COLO829 (cell line): ENCODE results near the gene C1QTNF3.
A peak's percentile ranks its signal among the peaks of the same experiment; 100 is the strongest.
"Not testable (repeated sequence)": the region's sequence is repeated elsewhere in the genome, so short reads cannot be mapped to it uniquely, and the experiment has no call there.

Experiments used
- DNase-seq: peaks from one replicate; pipeline ENCODE4 v3.0.0; 2012; ENCODE audit warnings: low spot score

The C1QTNF3 gene

DNA sequence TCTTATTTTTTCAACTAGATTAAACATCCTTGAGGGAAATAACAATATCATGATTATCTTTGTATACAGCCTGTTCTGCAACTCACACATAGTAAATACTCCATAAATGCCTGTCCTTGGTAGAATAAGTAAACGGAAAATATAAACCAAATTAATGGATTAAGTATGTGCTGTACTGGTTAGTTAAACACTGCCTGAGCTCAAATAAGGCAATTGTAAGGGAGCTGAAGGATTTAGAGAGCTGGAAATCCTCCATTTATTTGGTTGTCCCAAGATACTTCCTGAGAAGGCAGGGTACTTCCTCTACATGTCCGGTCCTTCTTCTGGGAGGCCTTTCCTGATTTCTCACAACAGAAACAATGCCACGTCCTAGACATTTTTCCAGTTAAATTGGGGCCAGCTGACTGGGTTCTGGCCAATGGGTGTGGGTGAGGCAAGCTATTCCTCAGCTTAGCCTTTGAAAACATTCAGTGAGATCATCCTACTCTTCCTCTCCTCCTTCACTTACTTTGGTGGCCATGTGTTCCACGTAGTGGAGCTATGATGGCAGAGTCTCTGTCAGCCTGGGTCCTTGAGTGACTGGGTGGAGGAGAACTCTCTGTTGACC, 8.5 kb upstream of the C1QTNF3 start:
- no peak for DNase-seq

GRCh38 chr5:34047774-34048572, 5.0 kb upstream of the C1QTNF3 start:
- no peak for DNase-seq

- DNase-seq, result no peak
These were observed 4.1 kb upstream of the C1QTNF3 start for GRCh38 chr5:34047143-34047542.

DNA sequence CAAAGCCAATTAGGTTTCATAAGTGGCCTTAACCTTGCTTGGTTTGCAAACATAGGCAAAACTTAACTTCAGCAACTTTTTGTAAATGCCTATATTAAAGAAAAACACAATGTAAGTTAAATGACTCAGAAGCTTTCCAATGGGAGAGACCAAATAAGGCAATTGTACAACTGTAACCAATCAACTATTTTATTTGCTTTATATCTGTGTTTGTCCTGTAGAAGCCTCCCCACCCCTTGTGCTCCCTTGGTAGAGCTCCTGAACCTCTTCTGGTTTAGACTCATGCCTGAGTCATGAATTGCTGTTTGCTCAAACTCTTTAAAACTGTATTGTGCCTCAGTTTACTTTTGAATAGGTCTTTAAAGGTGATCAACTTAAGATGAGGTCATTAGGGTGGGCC, 3.0 kb upstream of the C1QTNF3 start:
- DNase-seq, result no peak

DNA sequence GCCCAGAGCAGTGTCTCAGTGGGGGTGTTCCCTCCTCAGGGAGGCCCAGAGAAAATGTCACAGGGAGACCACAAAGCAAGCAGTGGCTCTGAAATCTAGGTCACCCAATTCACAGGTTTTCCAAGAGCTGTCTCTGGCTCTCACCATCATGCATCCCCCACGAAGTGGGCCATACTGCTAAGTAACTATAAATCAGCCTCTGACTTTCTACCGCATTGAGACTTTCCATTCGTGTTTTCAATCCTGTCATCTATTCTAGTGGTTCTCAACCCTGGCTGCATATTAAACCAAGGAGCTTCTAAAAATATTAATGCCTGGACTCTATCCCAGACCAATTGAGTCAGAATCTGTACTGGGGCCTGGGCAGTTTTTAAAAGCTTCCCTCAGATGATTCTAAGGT, 2.0 kb upstream of the C1QTNF3 start:
- no peak for DNase-seq

DNA sequence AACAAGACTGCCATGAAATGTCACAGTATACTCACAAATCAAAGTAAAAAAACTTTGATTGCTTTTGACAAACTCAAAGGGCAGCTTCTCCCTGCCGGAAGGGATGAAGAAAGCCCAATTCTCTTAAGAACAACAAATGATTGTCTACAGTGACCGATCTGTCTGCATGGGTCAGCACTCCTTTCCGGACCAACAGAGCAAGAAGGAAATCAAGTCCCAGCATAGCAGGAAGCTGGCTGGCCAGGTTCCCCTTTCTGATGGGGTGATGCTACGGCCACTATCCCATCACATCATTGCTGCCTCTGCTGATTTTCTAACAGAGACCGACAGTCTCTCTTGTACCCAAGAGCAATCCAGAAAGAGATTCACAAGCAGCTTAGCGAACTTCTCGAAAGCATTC, 692 bp downstream of the C1QTNF3 start:
- peak; percentile 67 for DNase-seq

DNA sequence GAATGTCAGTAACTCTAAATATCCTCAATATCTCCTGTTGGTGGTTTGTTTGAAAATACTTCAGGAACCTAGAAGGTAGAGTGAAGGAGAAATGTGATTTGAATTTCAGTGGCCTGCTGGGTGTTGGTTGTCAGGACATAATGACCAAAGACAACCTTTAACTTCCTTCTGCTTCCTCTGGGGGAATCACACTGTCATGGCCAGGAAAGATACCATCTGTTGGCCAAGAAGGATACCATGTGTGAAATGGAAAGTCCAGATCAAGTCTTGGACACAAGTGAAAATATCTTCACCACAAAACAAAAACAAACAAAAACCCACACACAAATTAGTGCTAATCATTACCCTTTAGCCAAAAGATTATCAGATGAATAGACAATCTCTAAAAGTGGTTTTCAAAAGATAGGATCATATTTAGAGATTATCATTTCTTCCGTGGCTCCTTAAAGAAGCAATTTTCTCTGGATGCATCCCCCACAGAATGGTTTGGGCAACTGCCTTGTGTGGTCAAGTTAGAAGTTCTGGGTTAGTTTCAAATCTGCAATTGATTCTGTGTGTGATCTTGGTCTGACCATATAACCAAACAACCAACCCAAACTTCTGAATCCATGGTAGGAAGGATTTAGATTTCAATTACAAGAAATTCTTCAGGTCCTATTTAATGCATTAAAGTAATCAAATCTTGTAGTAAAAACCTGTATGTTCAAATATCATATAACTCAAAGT, 1.6 kb downstream of the C1QTNF3 start:
- no peak for DNase-seq

DNA sequence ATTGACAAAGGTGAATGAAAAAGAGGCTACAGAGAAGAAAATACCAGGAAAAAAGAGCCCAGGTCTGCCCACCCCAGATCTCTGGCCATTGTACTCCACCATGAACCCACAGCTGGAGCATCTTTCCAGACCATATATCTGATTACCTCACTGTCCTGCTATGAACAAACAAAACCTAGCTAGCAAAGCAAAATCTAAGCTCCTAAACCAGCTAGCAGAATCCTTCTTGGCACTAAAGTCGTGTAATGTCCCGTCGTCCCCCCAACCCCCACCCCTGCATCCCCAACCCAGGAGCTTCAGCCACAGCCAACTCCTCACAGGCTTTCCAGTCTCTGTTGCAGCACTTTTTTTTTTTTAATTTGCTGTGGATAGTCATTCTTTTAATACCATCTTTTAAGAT, 2.5 kb downstream of the C1QTNF3 start:
- DNase-seq, result no peak

GRCh38 chr5:34039398-34040157, 3.4 kb downstream of the C1QTNF3 start:
- no peak for DNase-seq

GRCh38 chr5:34038838-34039237, 4.2 kb downstream of the C1QTNF3 start:
- no peak for DNase-seq

DNA sequence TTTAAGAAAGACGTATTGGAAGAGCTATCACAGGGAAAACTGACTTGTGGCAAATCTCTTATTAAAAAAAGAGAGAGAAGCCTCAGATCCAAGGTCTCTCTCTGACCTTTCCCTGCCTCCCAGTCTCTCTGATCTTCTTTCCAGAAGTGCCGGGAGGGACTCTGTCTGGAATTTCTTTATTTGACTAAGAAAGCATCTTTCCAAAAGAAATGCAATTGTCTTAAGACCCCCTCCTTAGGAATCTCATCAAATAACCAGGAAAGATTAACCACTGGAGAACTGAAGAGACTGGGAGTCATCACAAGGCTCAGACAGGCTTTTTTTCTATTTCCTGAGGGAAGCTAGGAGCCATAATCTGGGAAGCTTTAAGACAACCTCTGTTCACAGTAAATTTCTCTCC, 4.6 kb downstream of the C1QTNF3 start:
- DNase-seq, result no peak

- no peak for DNase-seq
These were observed 5.3 kb downstream of the C1QTNF3 start for GRCh38 chr5:34037726-34038125.

- DNase-seq, result no peak
These were observed 7.3 kb downstream of the C1QTNF3 start for GRCh38 chr5:34035756-34036155.

GRCh38 chr5:34034534-34035327, 8.3 kb downstream of the C1QTNF3 start:
- DNase-seq, result no peak

GRCh38 chr5:34031966-34032365, 11.0 kb downstream of the C1QTNF3 start:
- DNase-seq, result no peak

GRCh38 chr5:34031117-34031516, 11.9 kb downstream of the C1QTNF3 start:
- DNase-seq, result no peak

DNA sequence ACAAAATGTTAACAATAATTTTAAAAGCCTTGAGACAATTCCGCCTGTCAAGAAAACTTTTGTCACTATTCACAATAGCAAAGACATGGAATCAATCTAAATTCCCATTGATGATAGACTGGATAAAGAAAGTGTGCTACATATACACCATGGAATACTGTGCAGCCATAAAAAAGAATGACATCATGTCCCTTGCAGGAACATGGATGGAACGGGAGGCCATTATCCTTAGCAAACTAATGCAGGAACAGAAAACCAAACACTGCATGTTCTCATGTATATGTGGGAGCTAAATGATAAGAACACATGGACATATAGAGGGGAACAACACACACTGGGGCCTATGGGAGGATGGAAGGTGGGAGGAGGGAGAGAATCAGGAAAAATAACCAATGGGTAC, 12.4 kb downstream of the C1QTNF3 start:
- DNase-seq, result not testable (repeated sequence)

DNA sequence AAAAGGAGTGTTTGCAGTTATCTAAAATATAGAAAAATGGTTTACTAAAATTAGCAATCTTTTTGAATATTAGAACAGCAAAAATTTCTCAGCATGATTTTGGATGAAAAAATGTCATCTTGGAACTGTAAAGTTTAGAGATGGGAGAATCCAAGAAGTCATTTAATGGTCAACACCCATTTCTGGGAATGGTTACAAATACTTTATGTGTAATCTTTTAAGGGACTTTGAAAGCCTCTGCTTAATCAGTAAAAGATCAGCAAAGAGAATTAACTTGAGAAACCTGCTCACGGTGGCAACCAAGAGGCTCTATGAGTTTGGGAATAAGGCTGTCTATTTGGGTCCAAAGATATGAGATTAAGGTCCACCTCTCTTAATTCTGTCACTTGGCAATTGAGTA, 13.0 kb downstream of the C1QTNF3 start:
- DNase-seq, result no peak

GRCh38 chr5:34028349-34028748, 14.7 kb downstream of the C1QTNF3 start:
- no peak for DNase-seq

- no peak for DNase-seq
These were observed 16.8 kb downstream of the C1QTNF3 start for GRCh38 chr5:34026089-34026761.

DNA sequence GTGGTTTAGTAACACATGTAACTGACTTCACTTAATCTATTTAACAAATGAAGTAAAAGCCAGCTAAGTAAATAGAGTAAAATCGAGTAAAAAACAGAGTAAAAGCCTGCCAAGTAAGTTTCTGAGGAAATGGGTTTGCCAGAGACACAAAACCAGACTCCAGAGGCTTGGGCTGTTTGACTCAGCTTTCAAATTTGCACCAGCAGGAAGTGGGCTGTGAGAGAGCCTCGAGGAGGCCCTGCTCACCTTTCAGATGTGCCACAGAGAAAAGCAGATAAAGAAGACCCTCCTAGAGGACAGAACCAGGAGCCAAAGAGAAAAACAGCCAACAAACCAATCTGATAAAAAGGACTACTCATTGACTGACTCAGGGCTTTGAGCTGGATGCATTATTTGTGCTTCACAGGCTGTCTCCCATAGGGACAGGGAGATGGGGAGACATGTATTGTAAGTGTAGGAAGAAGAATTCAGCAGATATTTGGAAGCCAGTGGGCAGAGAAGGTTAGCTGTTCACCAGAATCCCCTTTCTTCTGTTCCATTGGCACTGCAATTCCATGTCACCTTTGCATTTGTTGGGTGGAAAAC, 20.8 kb downstream of the C1QTNF3 start:
- no peak for DNase-seq
